Measurements from ENCODE around the gene ACACA. TPM values are rescaled to one million over a fixed set of nuclear protein-coding genes. Genes with fewer than 3 reads are reported as not detected.

ACACA gene
- total and polyA plus RNA-seq, 9 of the 15 experiments (the other 6 are each of a cell fraction or from before 2014, with no cell fraction given), result 35.9 to 135 (median 88.4) TPM

GRCh38 chr17:37221865-37222264 lies 184.8 kb downstream of the ACACA start:
- intact Hi-C loops (cut with micrococcal nuclease), result no loop called here
- CTCF ChIA-PET (ENCODE audit: low intra/inter-chr PET ratio), result no interaction called here

GRCh38 chr17:37220607-37220953 lies 186.1 kb downstream of the ACACA start:
- Histone ChIP-seq H2AFZ (ENCODE audit: low read depth, low read length) (no peak overlapping the region), H3K36me3 (ENCODE audit: control insufficient read depth, insufficient read depth, low read length) (peaks cover 93% of the 10 kb centered on the region), H3K27me3 (ENCODE audit: control insufficient read depth in 2 of 2, insufficient read depth in 2 of 2, low read length in 2 of 2) (no peaks in the 10 kb centered on the region), H3K9me1 (ENCODE audit: control insufficient read depth, insufficient read depth, low read length) (no peaks in the 10 kb centered on the region), H3K4me1 (replicated peaks in 1 of 2; ENCODE audit: control insufficient read depth in 2 of 2, insufficient read depth in 2 of 2, low read length in 2 of 2) (no peaks in the 10 kb centered on the region), H3K9ac (ENCODE audit: insufficient read depth in 1 of 2, low read depth in 2 of 2, low read length in 2 of 2) (no peak overlapping the region), H3K9me3 (replicated peaks; ENCODE audit: control insufficient read depth, insufficient read depth, low read depth, low read length) (no peaks in the 10 kb centered on the region), H3K79me2 (ENCODE audit: control insufficient read depth, insufficient read depth, low read length) (no peaks in the 10 kb centered on the region), H3K4me3 (no peak overlapping the region), H4K20me1 (replicated peaks; ENCODE audit: control insufficient read depth, insufficient read depth, low read length) (no peaks in the 10 kb centered on the region), H3K27ac (ENCODE audit: extremely low read depth, low read depth, low read length) (no peak overlapping the region), H3K4me2 (ENCODE audit: insufficient read depth, low read length) (no peak overlapping the region)
- FAIRE-seq, result no peak
- DNase-seq (ENCODE audit: extremely low read depth in 1 of 4, low spot score in 3 of 4), result peak in 1 of 4 experiments; percentile 16
- no peak for ATAC-seq
- intact Hi-C loops (cut with micrococcal nuclease) (no loop called here), in situ Hi-C loops (cut with MboI) (no loop called here)
- ChIA-PET POLR2A (no interaction called here), CTCF (ENCODE audit: low intra/inter-chr PET ratio) (no interaction called here)
- BruUV-seq (replicated peaks), result no TSS peak
- WGBS (ENCODE audit: insufficient coverage, low coverage, missing lambda C conversion rate), result 38% methylated on average over 1 of the region's 1 CpG
- TF ChIP-seq ZNF324 (CRISPR knock-in tag; IDR thresholded peaks at IDR 0.05) (no peak), CTCF (IDR thresholded peaks at IDR 0.05 in 2 of 3, conservative IDR thresholded peaks at IDR 0.05 in 1 of 3; ENCODE audit: insufficient read depth in 2 of 3, low read depth in 1 of 3, low read length in 3 of 3) (peak; percentile 21 to 43 (median 33); a peak in 3 of 6 replicates), RAD21 (CRISPR knock-in tag; conservative IDR thresholded peaks at IDR 0.05 in 1 of 2, IDR thresholded peaks at IDR 0.05 in 1 of 2) (peak; percentile 26 to 30; a peak in 3 of 4 replicates), TGIF2 (CRISPR knock-in tag; IDR thresholded peaks at IDR 0.05) (no peak), ZNF347 (CRISPR knock-in tag; IDR thresholded peaks at IDR 0.05; ENCODE audit: low read depth) (no peak), EP400 (IDR thresholded peaks at IDR 0.05) (no peak)

More at GRCh38 chr17:37221865-37222264, 184.8 kb downstream of the ACACA start:
- 88% methylated on average over 2 of the region's 2 CpGs for WGBS (ENCODE audit: insufficient coverage, low coverage, missing lambda C conversion rate)
- POLR2A ChIA-PET, result interaction anchor here (0.7 kb wide), 1 partner anchor 15 kb away, joined by 3 read pairs; no protein-coding TSS in a partner anchor
- BruUV-seq (replicated peaks), result no TSS peak
- peaks cover 93% of the 10 kb centered on the region for H3K36me3 ChIP-seq (ENCODE audit: control insufficient read depth, insufficient read depth, low read length)
- DNase-seq (ENCODE audit: extremely low read depth in 1 of 4, low spot score in 3 of 4) (no peak), FAIRE-seq (no peak), ATAC-seq (no peak)
- in situ Hi-C loops (cut with MboI), result no loop called here
- no peak overlapping the region for H3K27ac ChIP-seq (ENCODE audit: extremely low read depth, low read depth, low read length)
- H3K4me2 ChIP-seq (ENCODE audit: insufficient read depth, low read length), result no peak overlapping the region
- no peak for TF ChIP-seq RBM14 (IDR thresholded peaks at IDR 0.05; ENCODE audit: borderline replicate concordance, insufficient read depth, low read depth, low read length)
- TF ChIP-seq RBM34 (IDR thresholded peaks at IDR 0.05; ENCODE audit: borderline replicate concordance, insufficient read depth, low read length), result no peak
- no peak for TF ChIP-seq U2AF2 (optimal IDR thresholded peaks at IDR 0.05; ENCODE audit: low read depth, low read length)
- no peak for TF ChIP-seq CREB3L1 (IDR thresholded peaks at IDR 0.05; ENCODE audit: borderline replicate concordance, low read depth)
- H3K9me1 ChIP-seq (ENCODE audit: control insufficient read depth, insufficient read depth, low read length), result no peaks in the 10 kb centered on the region
- H3K4me1 ChIP-seq (replicated peaks in 1 of 2; ENCODE audit: control insufficient read depth in 2 of 2, insufficient read depth in 2 of 2, low read length in 2 of 2), result no peaks in the 10 kb centered on the region
- no peak overlapping the region for H3K4me3 ChIP-seq
- no peaks in the 10 kb centered on the region for H3K27me3 ChIP-seq (ENCODE audit: control insufficient read depth in 2 of 2, insufficient read depth in 2 of 2, low read length in 2 of 2)
- no peaks in the 10 kb centered on the region for H3K79me2 ChIP-seq (ENCODE audit: control insufficient read depth, insufficient read depth, low read length)
- no peak overlapping the region for H2AFZ ChIP-seq (ENCODE audit: low read depth, low read length)
- no peak overlapping the region for H3K9ac ChIP-seq (ENCODE audit: insufficient read depth in 1 of 2, low read depth in 2 of 2, low read length in 2 of 2)
- no peaks in the 10 kb centered on the region for H3K9me3 ChIP-seq (replicated peaks; ENCODE audit: control insufficient read depth, insufficient read depth, low read depth, low read length)
- no peaks in the 10 kb centered on the region for H4K20me1 ChIP-seq (replicated peaks; ENCODE audit: control insufficient read depth, insufficient read depth, low read length)

Measured in K562 (cell line).